ENCODE data around the gene MLEC. TPM values are rescaled to one million over a fixed set of nuclear protein-coding genes. Genes with fewer than 3 reads are reported as not detected.

The MLEC gene
- total and polyA plus RNA-seq, 2 of the 13 experiments (the other 11 are each of a cell fraction or from before 2014, with no cell fraction given), result 49.8 to 156 TPM

DNA sequence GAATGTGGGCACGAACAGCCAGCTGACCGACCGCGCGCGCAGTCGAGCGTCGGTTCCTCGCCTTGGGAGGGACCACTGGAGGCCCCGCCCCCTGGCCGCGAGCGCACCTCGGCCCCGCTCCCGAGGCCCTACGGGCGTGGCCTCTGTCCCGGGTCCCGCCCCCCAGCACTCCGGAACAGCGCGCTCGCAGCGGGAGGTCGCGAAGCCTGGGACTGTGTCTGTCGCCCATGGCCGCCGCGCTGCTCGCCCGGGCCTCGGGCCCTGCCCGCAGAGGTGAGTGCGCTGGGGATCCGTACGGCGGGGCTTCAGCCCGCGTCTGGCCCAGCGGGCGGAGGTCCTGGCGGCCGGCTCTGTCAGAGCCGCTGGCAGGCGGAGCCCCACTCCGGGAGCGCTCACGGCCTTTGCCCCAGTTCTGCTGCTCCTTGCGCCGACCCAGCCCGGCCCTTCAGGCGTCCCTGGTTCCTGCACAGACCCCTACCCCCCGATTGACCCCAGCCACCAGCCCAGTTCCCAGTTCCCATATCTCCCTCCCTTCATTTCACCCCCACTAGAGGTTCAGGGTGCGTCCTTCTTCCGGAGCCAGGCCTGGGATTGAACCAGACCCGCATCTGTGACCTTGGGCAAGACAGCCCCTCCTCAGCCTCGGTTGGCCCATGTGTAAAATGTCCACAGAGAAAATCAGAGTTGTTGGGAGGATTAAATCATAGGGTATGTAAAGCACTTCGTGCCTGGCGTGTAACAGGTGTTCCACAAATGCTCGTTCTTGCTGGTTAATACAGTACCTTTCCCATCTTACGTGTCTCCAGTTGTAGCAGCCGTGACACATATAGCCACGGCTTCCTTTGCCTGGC, 38.9 kb downstream of the MLEC start, which contains the start of gene ACADS (continued):
- peak; percentile 83 for TF ChIP-seq ZNF883 (CRISPR knock-in tag; IDR thresholded peaks at IDR 0.05; ENCODE audit: not compliant biosample characterization)
- TF ChIP-seq SNAPC5 (CRISPR knock-in tag; IDR thresholded peaks at IDR 0.05; ENCODE audit: borderline replicate concordance), result no peak
- TF ChIP-seq GABPB1 (CRISPR knock-in tag; IDR thresholded peaks at IDR 0.05), result peak; percentile 77
- peak; percentile 41; the same call in 1 of the 2 replicates for TF ChIP-seq ZNF441 (CRISPR knock-in tag; IDR thresholded peaks at IDR 0.05; ENCODE audit: borderline replicate concordance)
- no peak for TF ChIP-seq ZNF367 (CRISPR knock-in tag; IDR thresholded peaks at IDR 0.05; ENCODE audit: borderline replicate concordance)
- TF ChIP-seq PHF20 (CRISPR knock-in tag; IDR thresholded peaks at IDR 0.05), result peak; percentile 70; the same call in 1 of the 2 replicates
- TF ChIP-seq, protein P1, sequence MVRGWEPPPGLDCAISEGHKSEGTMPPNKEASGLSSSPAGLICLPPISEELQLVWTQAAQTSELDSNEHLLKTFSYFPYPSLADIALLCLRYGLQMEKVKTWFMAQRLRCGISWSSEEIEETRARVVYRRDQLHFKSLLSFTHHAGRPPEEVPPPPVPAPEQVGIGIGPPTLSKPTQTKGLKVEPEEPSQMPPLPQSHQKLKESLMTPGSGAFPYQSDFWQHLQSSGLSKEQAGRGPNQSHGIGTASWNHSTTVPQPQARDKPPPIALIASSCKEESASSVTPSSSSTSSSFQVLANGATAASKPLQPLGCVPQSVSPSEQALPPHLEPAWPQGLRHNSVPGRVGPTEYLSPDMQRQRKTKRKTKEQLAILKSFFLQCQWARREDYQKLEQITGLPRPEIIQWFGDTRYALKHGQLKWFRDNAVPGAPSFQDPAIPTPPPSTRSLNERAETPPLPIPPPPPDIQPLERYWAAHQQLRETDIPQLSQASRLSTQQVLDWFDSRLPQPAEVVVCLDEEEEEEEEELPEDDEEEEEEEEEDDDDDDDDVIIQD (CRISPR knock-in tag; IDR thresholded peaks at IDR 0.05; ENCODE audit: low read depth), result no peak
- no peak for TF ChIP-seq HNF1A (IDR thresholded peaks at IDR 0.05; ENCODE audit: low read depth)
- no peak for TF ChIP-seq HNF1A (CRISPR knock-in tag; IDR thresholded peaks at IDR 0.05; ENCODE audit: borderline replicate concordance)
- TF ChIP-seq MTF1 (CRISPR knock-in tag; IDR thresholded peaks at IDR 0.05), result no peak
- peak; percentile 87 for TF ChIP-seq MXD3 (CRISPR knock-in tag; IDR thresholded peaks at IDR 0.05)
- no peak for TF ChIP-seq GZF1 (CRISPR knock-in tag; IDR thresholded peaks at IDR 0.05)
- peak; percentile 34; the same call in 1 of the 2 replicates for TF ChIP-seq SNAPC2 (CRISPR knock-in tag; IDR thresholded peaks at IDR 0.05)
- TF ChIP-seq NRL (CRISPR knock-in tag; IDR thresholded peaks at IDR 0.05; ENCODE audit: borderline replicate concordance), result no peak; the same call in 1 of the 2 replicates
- TF ChIP-seq ZNF570 (CRISPR knock-in tag; IDR thresholded peaks at IDR 0.05; ENCODE audit: borderline replicate concordance), result no peak
- peak; percentile 79 for TF ChIP-seq TAF1 (CRISPR knock-in tag; IDR thresholded peaks at IDR 0.05)
- no peak for TF ChIP-seq TARDBP (CRISPR knock-in tag; IDR thresholded peaks at IDR 0.05)
- peak; percentile 80 for TF ChIP-seq POLR2G (IDR thresholded peaks at IDR 0.05; ENCODE audit: low read depth, low read length)
- TF ChIP-seq ZNF781 (CRISPR knock-in tag; IDR thresholded peaks at IDR 0.05; ENCODE audit: borderline replicate concordance, not compliant biosample characterization), result no peak
- no peak for TF ChIP-seq TBX3 (IDR thresholded peaks at IDR 0.05; ENCODE audit: borderline replicate concordance)
- TF ChIP-seq ZNF768 (CRISPR knock-in tag; IDR thresholded peaks at IDR 0.05), result no peak; the same call in 1 of the 2 replicates
- TF ChIP-seq ZNF44 (CRISPR knock-in tag; IDR thresholded peaks at IDR 0.05), result no peak
- TF ChIP-seq NFE2L1 (CRISPR knock-in tag; IDR thresholded peaks at IDR 0.05; ENCODE audit: borderline replicate concordance), result no peak
- TF ChIP-seq ZIK1 (CRISPR knock-in tag; IDR thresholded peaks at IDR 0.05; ENCODE audit: borderline replicate concordance, low read depth), result peak; percentile 60; the same call in 1 of the 2 replicates
